GM10266 (cell line): ENCODE data around the gene LINGO4.
A peak's percentile ranks its signal among the peaks of the same experiment; 100 is the strongest.

Source experiments
- DNase-seq: peaks from one replicate; pipeline ENCODE4 v3.0.0; 2012; ENCODE audit errors: extremely low spot score
- CTCF ChIP-seq: IDR thresholded peaks from 2 replicates; pipeline ENCODE4 v1.5.1; 2012; ENCODE audit warnings: mild to moderate bottlenecking, low read depth; ENCODE audit not compliant: control insufficient read depth, insufficient read depth; ENCODE audit errors: missing control alignments

LINGO4 gene

GRCh38 chr1:151847867-151848596 lies 42.8 kb upstream of the LINGO4 start:
- no peak for DNase-seq
- no peak for TF ChIP-seq CTCF

GRCh38 chr1:151846686-151847237 lies 41.5 kb upstream of the LINGO4 start:
- no peak for TF ChIP-seq CTCF
- DNase-seq: no peak

GRCh38 chr1:151846062-151846568 lies 40.9 kb upstream of the LINGO4 start:
- TF ChIP-seq CTCF: no peak
- no peak for DNase-seq

- DNase-seq: no peak
- no peak for TF ChIP-seq CTCF
Observed at GRCh38 chr1:151843398-151843797, 38.2 kb upstream of the LINGO4 start.

GRCh38 chr1:151841141-151841540 lies 35.9 kb upstream of the LINGO4 start:
- TF ChIP-seq CTCF: no peak
- no peak for DNase-seq

GRCh38 chr1:151840421-151840820 lies 35.2 kb upstream of the LINGO4 start:
- no peak for DNase-seq
- TF ChIP-seq CTCF: no peak

- peak; percentile 79 for DNase-seq
- TF ChIP-seq CTCF: no peak
Observed at GRCh38 chr1:151839457-151840403, 34.5 kb upstream of the LINGO4 start, which contains the start of gene C2CD4D. C2CD4D (minus strand) TSS chr1:151839820; CDS start chr1:151838989, 831 bp downstream.
